Panc1 (cell line): Measurements from ENCODE around the gene OR2V1.
"Not testable (repeated sequence)": the region's sequence is repeated elsewhere in the genome, so short reads cannot be mapped to it uniquely, and the experiment has no call there.

ENCODE experiments used
- CTCF ChIP-seq: fragments of 450-650 bp; IDR thresholded peaks from 2 replicates; pipeline ENCODE4 v1.5.1; 2017; ENCODE audit warnings: mild to moderate bottlenecking
- POLR2AphosphoS5 ChIP-seq: IDR thresholded peaks from 2 replicates; pipeline ENCODE4 v1.6.1; 2012; ENCODE audit warnings: mild to moderate bottlenecking, low read depth, low read length, moderate library complexity
- SIN3A ChIP-seq: IDR thresholded peaks from 2 replicates; pipeline ENCODE4 v1.6.1; 2012; ENCODE audit warnings: low read depth, mild to moderate bottlenecking, low read length, moderate library complexity, borderline replicate concordance; ENCODE audit not compliant: insufficient read depth
- TCF7L2 ChIP-seq: IDR thresholded peaks from 2 replicates; pipeline ENCODE4 v1.6.1; 2011; ENCODE audit warnings: mild to moderate bottlenecking, low read depth, low read length, inconsistent platforms

GRCh38 chr5:181104259-181104568, 26.8 kb downstream of the OR2V1 start:
- TF ChIP-seq CTCF, SIN3A, POLR2AphosphoS5, TCF7L2: not testable (repeated sequence)
